IMR-90 (cell line): Measurements from ENCODE around the gene IRF2BP2. TPM values are rescaled to one million over a fixed set of nuclear protein-coding genes. Genes with fewer than 3 reads are reported as not detected.

Experiments
- ATAC-seq: fragments of 200-7000 bp; cut with Tn5 transposase; 2 replicates; pipeline ENCODE4 v1.9.1; 2020; ENCODE audit warnings: low read depth, mild to moderate bottlenecking, moderate library complexity
- BruUV-seq: library from RNA; stranded (reverse); fragments of 400-500 nt; replicated peaks from 2 replicates; lab custom pipeline; 2021; lab: Mats Ljungman, UMichigan
- CTCF ChIA-PET: fragments of 300-600 bp; formaldehyde crosslinking; extraction: SDS; loops from one replicate; lab custom pipeline; 2021; ENCODE audit warnings: antibody characterized with exemption; lab: Yijun Ruan, JAX
- POLR2A ChIA-PET: fragments of 300-600 bp; sonication (Branson Sonifier 250); formaldehyde crosslinking; loops from one replicate; lab custom pipeline; 2022; ENCODE audit warnings: antibody characterized with exemption; ENCODE audit not compliant: unreplicated experiment; lab: Charles Lee
- DNase-seq: peaks from one replicate; pipeline ENCODE4 v3.0.0; 2013
- H2AFZ ChIP-seq: replicated peaks from 2 replicates; pipeline ENCODE3; 2013; ENCODE audit warnings: low read length, mild to moderate bottlenecking; ENCODE audit not compliant: poor library complexity
- H2AK5ac ChIP-seq: 2 replicates; pipeline ENCODE4 v1.6.1; 2013; ENCODE audit warnings: low read depth, low read length, inconsistent platforms
- H2AK9ac ChIP-seq: replicated peaks from 2 replicates; pipeline ENCODE3; 2013; ENCODE audit warnings: mild to moderate bottlenecking, low read depth, low read length, moderate library complexity; ENCODE audit not compliant: poor library complexity
- H2BK120ac ChIP-seq: 2 replicates; pipeline ENCODE4 v1.6.1; 2013; ENCODE audit warnings: low read depth, low read length, inconsistent platforms
- H2BK15ac ChIP-seq: 3 replicates; pipeline ENCODE4 v1.6.1; 2013; ENCODE audit warnings: low read depth, low read length, inconsistent platforms
- H2BK20ac ChIP-seq: 2 replicates; pipeline ENCODE4 v1.6.1; 2013; ENCODE audit warnings: low read depth, mild to moderate bottlenecking, inconsistent platforms, low read length, moderate library complexity
- H2BK5ac ChIP-seq: 2 replicates; pipeline ENCODE4 v1.6.1; 2013; ENCODE audit warnings: mild to moderate bottlenecking, low read depth, low read length, inconsistent platforms; ENCODE audit not compliant: poor library complexity, severe bottlenecking
- H3K14ac ChIP-seq: replicated peaks from 2 replicates; pipeline ENCODE4 v1.6.1; 2013; ENCODE audit warnings: low read depth, low read length, inconsistent platforms
- H3K18ac ChIP-seq: 2 replicates; pipeline ENCODE4 v1.6.1; 2013; ENCODE audit warnings: low read depth, low read length, control low read depth
- H3K23ac ChIP-seq: 2 replicates; pipeline ENCODE4 v1.6.1; 2013; ENCODE audit warnings: low read depth, low read length, inconsistent platforms
- H3K27ac ChIP-seq: 2 replicates; pipeline ENCODE4 v1.5.1; 2013; ENCODE audit warnings: mild to moderate bottlenecking, control low read depth, low read length; ENCODE audit not compliant: insufficient read depth
- H3K27me3 ChIP-seq: 2 replicates; pipeline ENCODE4 v1.6.1; 2013; ENCODE audit warnings: low read length; ENCODE audit not compliant: control insufficient read depth, insufficient read depth
- H3K36me3 ChIP-seq: 2 replicates; pipeline ENCODE4 v1.6.1; 2013; ENCODE audit warnings: low read length, mixed read lengths; ENCODE audit not compliant: control insufficient read depth, insufficient read depth
- H3K4ac ChIP-seq: 2 replicates; pipeline ENCODE4 v1.6.1; 2013; ENCODE audit warnings: low read depth, low read length, inconsistent platforms
- H3K4me1 ChIP-seq: 2 replicates; pipeline ENCODE4 v1.6.1; 2013; ENCODE audit warnings: low read length, mixed read lengths; ENCODE audit not compliant: control insufficient read depth, insufficient read depth
- H3K4me2 ChIP-seq: 2 replicates; pipeline ENCODE4 v1.6.1; 2013; ENCODE audit warnings: low read depth, mild to moderate bottlenecking, control low read depth, low read length, moderate library complexity
- H3K4me3 ChIP-seq: 2 replicates; pipeline ENCODE4 v1.5.1; 2013; ENCODE audit warnings: low read depth, mild to moderate bottlenecking, control low read depth, low read length, moderate library complexity; ENCODE audit not compliant: insufficient read depth
- H3K56ac ChIP-seq: 2 replicates; pipeline ENCODE4 v1.6.1; 2013; ENCODE audit warnings: low read length, inconsistent platforms; ENCODE audit not compliant: insufficient read depth; ENCODE audit errors: extremely low read depth
- H3K79me1 ChIP-seq, 2 experiments: 2 replicates each; pipeline ENCODE4 v1.6.1; 2013; ENCODE audit warnings: low read length in 2 of 2, inconsistent platforms in 1 of 2, low read depth in 1 of 2
- H3K9ac ChIP-seq: 2 replicates; pipeline ENCODE4 v1.6.1; 2013; ENCODE audit warnings: low read depth, low read length, control low read depth
- H3K9me1 ChIP-seq: 2 replicates; pipeline ENCODE4 v1.6.1; 2013; ENCODE audit warnings: low read length, inconsistent platforms; ENCODE audit not compliant: insufficient read depth
- H3K9me3 ChIP-seq: 2 replicates; pipeline ENCODE4 v1.6.1; 2013; ENCODE audit warnings: low read length; ENCODE audit not compliant: control insufficient read depth, insufficient read depth
- H4K20me1 ChIP-seq: 2 replicates; pipeline ENCODE4 v1.6.1; 2013; ENCODE audit warnings: low read length, inconsistent platforms; ENCODE audit not compliant: insufficient read depth
- H4K5ac ChIP-seq: 2 replicates; pipeline ENCODE4 v1.6.1; 2013; ENCODE audit warnings: mild to moderate bottlenecking, low read depth, low read length, control low read depth
- H4K8ac ChIP-seq, 2 experiments: 2 replicates each; pipeline ENCODE4 v1.6.1; 2013; ENCODE audit warnings: low read depth in 2 of 2, low read length in 2 of 2, control low read depth in 1 of 2, inconsistent platforms in 1 of 2
- H4K91ac ChIP-seq: 2 replicates; pipeline ENCODE4 v1.6.1; 2013; ENCODE audit warnings: low read depth, low read length, inconsistent platforms; ENCODE audit not compliant: insufficient read depth
- BHLHE40 ChIP-seq: fragments of 150-350 bp; IDR thresholded peaks from 2 replicates; pipeline ENCODE4 v1.6.1; 2016; ENCODE audit warnings: mild to moderate bottlenecking, low read depth, low read length
- CEBPB ChIP-seq: IDR thresholded peaks from 2 replicates; pipeline ENCODE4 v1.6.1; 2012; ENCODE audit warnings: low read depth, low read length, improper control_type of control experiment
- FOS ChIP-seq: fragments of 150-350 bp; IDR thresholded peaks from 2 replicates; pipeline ENCODE4 v1.6.1; 2016; ENCODE audit warnings: low read depth, low read length
- MAFK ChIP-seq: IDR thresholded peaks from 2 replicates; pipeline ENCODE4 v1.6.1; 2012; ENCODE audit warnings: low read depth, low read length, improper control_type of control experiment
- MAZ ChIP-seq: IDR thresholded peaks from 2 replicates; pipeline ENCODE4 v1.6.1; 2012; ENCODE audit warnings: low read depth, mild to moderate bottlenecking, low read length, improper control_type of control experiment, moderate library complexity, borderline replicate concordance
- MXI1 ChIP-seq: IDR thresholded peaks from 2 replicates; pipeline ENCODE4 v1.6.1; 2012; ENCODE audit warnings: low read depth, mild to moderate bottlenecking, low read length, moderate library complexity, borderline replicate concordance
- NFE2L2 ChIP-seq: fragments of 150-350 bp; IDR thresholded peaks from 2 replicates; pipeline ENCODE4 v1.6.1; 2016; ENCODE audit warnings: low read depth, mild to moderate bottlenecking, low read length
- POLR2A ChIP-seq: IDR thresholded peaks from 2 replicates; pipeline ENCODE4 v1.6.1; 2012; ENCODE audit warnings: mild to moderate bottlenecking, low read depth, low read length
- RAD21 ChIP-seq: IDR thresholded peaks from 2 replicates; pipeline ENCODE4 v1.6.1; 2012; ENCODE audit warnings: low read length, improper control_type of control experiment
- RCOR1 ChIP-seq: IDR thresholded peaks from 2 replicates; pipeline ENCODE4 v1.6.1; 2012; ENCODE audit warnings: mild to moderate bottlenecking, low read length, improper control_type of control experiment; ENCODE audit not compliant: insufficient replicate concordance
- RFX5 ChIP-seq: IDR thresholded peaks from 2 replicates; pipeline ENCODE4 v1.8.0; 2012; ENCODE audit warnings: low read depth, mild to moderate bottlenecking, low read length, moderate library complexity
- WGBS, 2 experiments: methylation state at CpG; one replicate each; pipeline versions ENCODE4 v1.1.5 to v1.1.7; 2013; ENCODE audit warnings: missing lambda C conversion rate in 2 of 2; ENCODE audit not compliant: insufficient read length in 1 of 2; ENCODE audit errors: extremely low coverage in 2 of 2; 5-methylcytosine and 5-hydroxymethylcytosine counted together
- dilution Hi-C: fragments of 300-500 bp; cut with HindIII; formaldehyde crosslinking; loops from one replicate; pipeline ENCODE4 v1.14.3; 2018; ENCODE audit warnings: low sequenced_read_pairs; ENCODE audit not compliant: unreplicated experiment
- in situ Hi-C: fragments of 300-500 bp; cut with MboI; formaldehyde crosslinking; loops from 3 replicates; pipeline ENCODE4 v1.14.3; 2019; ENCODE audit warnings: low sequenced_read_pairs, inconsistent platforms, mixed read lengths
- intact Hi-C: fragments of 100-400 bp; cut with micrococcal nuclease; formaldehyde crosslinking; loops from 2 replicates; pipeline ENCODE4 v1.10.0; 2022
- polyA plus RNA-seq, 3 experiments: library from polyadenylated mRNA; depleted of rRNA; stranded (reverse); fragments of >200 nt; gene quantifications; 2 replicates each; pipeline ENCODE4 v1.2.3, GENCODE V29; 2012; ENCODE audit warnings: low replicate concordance in 1 of 3
- total RNA-seq: library from RNA; depleted of rRNA; stranded (reverse); fragments of >200 nt; gene quantifications from 2 replicates; pipeline ENCODE4 v1.2.3, GENCODE V29; 2012
- TF ChIP-seq, protein P1 (sequence below): fragments of 150-350 bp; IDR thresholded peaks from 2 replicates; pipeline ENCODE4 v1.6.1; 2016; ENCODE audit warnings: low read depth, mild to moderate bottlenecking, low read length, moderate library complexity, borderline replicate concordance
- TF ChIP-seq, protein P2 (sequence below): fragments of 150-350 bp; IDR thresholded peaks from 2 replicates; pipeline ENCODE4 v1.6.1; 2017; ENCODE audit warnings: mild to moderate bottlenecking, antibody characterized with exemption, low read length, low read depth

Gene IRF2BP2
- total and polyA plus RNA-seq, 2 of the 4 experiments (the other 2 are of a cell fraction), result 47.0 to 66.6 TPM

- ChIA-PET CTCF (interaction anchor here (0.5 to 0.7 kb wide), 2 partner anchors 20 to 447 kb away, joined by 3 to 5 read pairs; no protein-coding TSS in a partner anchor), POLR2A (interaction anchor here (1.0 kb wide), 1 partner anchor 104 kb away, joined by 4 read pairs; no protein-coding TSS in a partner anchor)
- no peaks in the 10 kb centered on the region for H3K36me3 ChIP-seq
- H2AFZ ChIP-seq, result peak overlapping the region; percentile 33
- ATAC-seq, result no peak
- H4K91ac ChIP-seq, result peak overlapping the region; percentile 87
- no peak overlapping the region for H3K4me3 ChIP-seq
- dilution Hi-C loops (no loop called here), in situ Hi-C loops (loop anchor here (25.0 kb wide), 1 partner anchor 242 kb away; no protein-coding TSS in a partner anchor), intact Hi-C loops (no loop called here)
- no peak overlapping the region for H2AK9ac ChIP-seq
- H3K4ac ChIP-seq, result peak overlapping the region; percentile 77
- no peaks in the 10 kb centered on the region for H4K20me1 ChIP-seq
- no peak overlapping the region for H3K27ac ChIP-seq
- H3K9ac ChIP-seq, result no peak overlapping the region
- H3K14ac ChIP-seq, result peak overlapping the region; percentile 81
- peak overlapping the region; percentile 100 for H2BK5ac ChIP-seq
- H3K18ac ChIP-seq, result peak overlapping the region; percentile 38; the same call in 1 of the 2 replicates
- H4K5ac ChIP-seq, result peak overlapping the region; percentile 2; the same call in 1 of the 2 replicates
- peak overlapping the region; percentile 60 for H2BK20ac ChIP-seq
- no peak overlapping the region for H3K4me2 ChIP-seq
- H3K9me1 ChIP-seq, result peaks cover 16% of the 10 kb centered on the region
- 90% methylated on average over 2 of the region's 6 CpGs; no CpG with 5 or more reads in 1 of the 2 experiments for WGBS, 2 experiments
- peak overlapping the region; percentile 78; the same call in 1 of the 2 replicates for H2AK5ac ChIP-seq
- no peak overlapping the region for H3K56ac ChIP-seq
- H3K4me1 ChIP-seq, result peaks cover 26% of the 10 kb centered on the region
- H2BK15ac ChIP-seq, result peak overlapping the region; percentile 84; the same call in 2 of the 3 replicates
- no TSS peak for BruUV-seq
- H3K9me3 ChIP-seq, result no peaks in the 10 kb centered on the region
- no peak for DNase-seq
- no peaks in the 10 kb centered on the region for H3K27me3 ChIP-seq
- peak overlapping the region; percentile 79 for H2BK120ac ChIP-seq
- peaks cover 0 to 5% of the 10 kb centered on the region in 2 experiments; a peak in 2 of 4 replicates for H3K79me1 ChIP-seq
- H3K23ac ChIP-seq, result peak overlapping the region; percentile 54
- H4K8ac ChIP-seq, result peak overlapping the region; percentile 38 to 70; a peak in 3 of 4 replicates
- no peak for TF ChIP-seq BHLHE40
- no peak for TF ChIP-seq FOS
- TF ChIP-seq NFE2L2, result no peak
- TF ChIP-seq, protein P1, sequence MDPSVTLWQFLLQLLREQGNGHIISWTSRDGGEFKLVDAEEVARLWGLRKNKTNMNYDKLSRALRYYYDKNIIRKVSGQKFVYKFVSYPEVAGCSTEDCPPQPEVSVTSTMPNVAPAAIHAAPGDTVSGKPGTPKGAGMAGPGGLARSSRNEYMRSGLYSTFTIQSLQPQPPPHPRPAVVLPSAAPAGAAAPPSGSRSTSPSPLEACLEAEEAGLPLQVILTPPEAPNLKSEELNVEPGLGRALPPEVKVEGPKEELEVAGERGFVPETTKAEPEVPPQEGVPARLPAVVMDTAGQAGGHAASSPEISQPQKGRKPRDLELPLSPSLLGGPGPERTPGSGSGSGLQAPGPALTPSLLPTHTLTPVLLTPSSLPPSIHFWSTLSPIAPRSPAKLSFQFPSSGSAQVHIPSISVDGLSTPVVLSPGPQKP, result no peak
- no peak for TF ChIP-seq MAZ
- TF ChIP-seq RCOR1, result no peak
- no peak for TF ChIP-seq MAFK
- no peak for TF ChIP-seq RAD21
- TF ChIP-seq CEBPB, result no peak
- no peak for TF ChIP-seq RFX5
- TF ChIP-seq POLR2A, result no peak
- TF ChIP-seq, protein P2, sequence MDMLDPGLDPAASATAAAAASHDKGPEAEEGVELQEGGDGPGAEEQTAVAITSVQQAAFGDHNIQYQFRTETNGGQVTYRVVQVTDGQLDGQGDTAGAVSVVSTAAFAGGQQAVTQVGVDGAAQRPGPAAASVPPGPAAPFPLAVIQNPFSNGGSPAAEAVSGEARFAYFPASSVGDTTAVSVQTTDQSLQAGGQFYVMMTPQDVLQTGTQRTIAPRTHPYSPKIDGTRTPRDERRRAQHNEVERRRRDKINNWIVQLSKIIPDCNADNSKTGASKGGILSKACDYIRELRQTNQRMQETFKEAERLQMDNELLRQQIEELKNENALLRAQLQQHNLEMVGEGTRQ, result no peak
- TF ChIP-seq MXI1, result no peak
Measured at GRCh38 chr1:234620272-234621126, 10.5 kb upstream of the IRF2BP2 start.
